ENCODE results near the gene CCDC78.

Gene CCDC78

DNA sequence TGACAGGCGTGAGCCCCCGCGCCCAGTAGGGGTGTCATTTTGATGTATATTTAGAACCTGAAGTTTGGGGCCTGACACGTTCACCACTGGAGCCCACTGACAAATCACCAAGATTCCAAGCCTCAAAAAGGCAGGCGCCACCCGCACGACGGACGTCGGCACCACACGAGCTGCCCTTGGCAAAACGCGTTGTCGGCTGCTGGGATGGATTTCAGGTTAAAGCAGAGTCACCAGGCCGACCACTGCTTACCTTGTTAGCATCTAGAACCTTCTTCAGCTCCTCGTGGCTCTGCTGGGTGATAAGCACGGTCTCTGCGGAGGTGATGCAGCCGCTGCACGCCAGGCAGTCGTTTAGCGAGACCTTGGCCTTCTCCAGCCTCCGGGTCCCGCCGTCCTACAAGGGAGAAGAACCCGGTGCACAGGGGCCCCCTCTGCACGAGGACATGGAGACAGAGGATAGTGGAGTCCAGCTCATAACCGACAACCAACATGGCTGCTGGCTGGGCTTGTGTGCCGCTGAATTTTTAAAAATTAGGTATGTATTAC, 10.8 kb upstream of the CCDC78 start:
- DNase-seq: no peak

DNA sequence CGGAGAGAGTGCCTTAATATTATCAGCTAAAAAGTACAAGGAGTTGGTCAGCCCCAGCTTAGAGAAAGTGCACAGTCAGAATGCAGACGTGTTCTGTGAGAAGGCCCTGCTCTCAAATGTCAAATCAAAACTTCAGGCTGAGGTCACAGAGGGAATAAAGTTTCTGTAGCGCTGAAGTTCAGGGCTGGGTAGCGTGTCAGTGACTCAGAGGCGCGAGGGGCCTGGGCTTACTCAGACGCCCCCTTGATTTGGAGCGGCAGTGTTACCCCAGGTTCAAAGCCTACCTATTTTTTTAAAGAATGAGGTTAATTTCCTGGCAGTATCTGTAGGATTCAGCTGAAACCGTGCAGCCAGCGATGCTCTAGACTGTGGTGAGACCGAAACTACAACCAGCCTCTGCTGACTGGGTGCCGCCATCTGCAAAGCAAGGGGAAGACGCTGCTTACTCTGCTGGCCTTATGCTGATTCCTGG, 9.8 kb upstream of the CCDC78 start:
- no peak for DNase-seq

DNA sequence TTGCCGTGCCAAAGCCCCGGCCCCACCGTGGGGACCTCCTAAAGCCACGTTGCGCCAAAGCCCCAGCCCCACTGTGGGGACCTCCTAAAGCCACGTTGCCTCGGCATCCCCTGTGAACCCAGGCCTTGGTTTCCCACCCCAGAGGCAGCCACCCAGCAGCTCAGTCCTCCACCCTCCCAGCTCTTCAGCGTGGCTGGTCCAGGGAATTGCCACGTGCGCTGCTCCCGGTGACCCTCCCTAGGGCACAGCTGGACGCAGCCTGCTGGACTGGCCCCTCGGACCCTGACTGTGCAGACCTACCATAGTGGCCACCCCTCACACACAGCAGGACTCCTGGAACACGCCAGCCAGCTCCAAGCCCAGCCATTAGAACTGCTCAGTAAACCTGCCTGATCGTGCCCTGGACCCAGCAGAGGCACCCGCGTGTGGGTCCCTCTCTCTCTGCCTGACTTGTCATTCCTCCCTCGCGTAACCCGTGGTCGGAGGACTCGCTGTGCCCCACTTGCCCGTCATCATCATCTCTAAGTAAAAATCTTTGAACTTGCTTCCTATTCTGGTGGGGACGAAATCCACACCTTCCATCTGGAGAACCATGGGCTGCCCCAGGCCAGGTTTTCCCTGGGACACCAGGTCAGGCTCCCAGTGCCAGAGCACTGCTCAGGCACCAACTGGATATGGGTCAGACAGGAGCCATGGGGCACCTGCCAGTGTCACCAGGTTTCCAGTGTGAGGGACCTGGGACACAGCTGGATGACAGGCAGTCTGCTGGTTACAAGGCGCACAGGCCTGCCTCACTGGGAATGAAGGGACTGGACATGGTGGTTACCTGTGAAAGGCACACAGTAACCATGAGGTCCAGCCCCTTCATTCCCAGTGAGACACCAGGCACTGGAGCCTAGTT, 9.0 kb upstream of the CCDC78 start:
- DNase-seq: no peak

DNA sequence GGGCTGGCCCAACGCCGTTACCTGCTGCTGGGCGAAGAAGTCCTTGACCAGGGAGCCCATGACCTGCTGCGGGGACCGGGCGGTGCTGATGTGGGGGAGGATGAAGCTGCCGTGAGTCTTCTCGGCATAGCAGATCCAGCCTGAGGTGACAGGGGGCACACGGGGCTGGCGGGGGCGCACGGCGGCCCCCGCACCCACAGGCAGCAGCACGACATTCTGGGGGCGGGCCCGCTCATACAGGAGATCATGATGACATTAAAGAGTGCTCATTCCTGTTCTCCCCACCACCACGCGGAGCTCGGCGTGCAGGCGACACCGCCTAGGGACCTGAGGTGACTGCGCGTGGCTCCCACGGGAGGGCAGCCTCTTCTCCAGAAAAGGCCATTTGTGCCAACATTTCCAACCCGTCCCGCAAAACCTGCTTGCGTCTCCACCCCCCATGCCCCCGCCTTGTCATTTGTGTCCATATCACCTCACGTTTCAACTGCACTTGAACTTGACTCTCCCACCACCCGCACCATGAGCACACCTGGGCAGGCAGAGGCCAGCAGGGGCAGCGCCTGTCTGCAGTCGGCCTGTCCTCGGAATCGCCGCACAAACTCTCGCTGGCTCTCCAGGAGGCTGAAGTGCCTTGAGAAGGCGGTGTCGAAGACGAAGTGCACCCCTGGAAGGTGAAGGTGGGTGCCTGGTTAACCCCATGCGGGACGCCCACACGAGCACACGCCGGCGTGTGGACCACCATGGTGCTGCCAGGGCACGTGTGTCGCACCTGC, 8.2 kb upstream of the CCDC78 start:
- DNase-seq: no peak

DNA sequence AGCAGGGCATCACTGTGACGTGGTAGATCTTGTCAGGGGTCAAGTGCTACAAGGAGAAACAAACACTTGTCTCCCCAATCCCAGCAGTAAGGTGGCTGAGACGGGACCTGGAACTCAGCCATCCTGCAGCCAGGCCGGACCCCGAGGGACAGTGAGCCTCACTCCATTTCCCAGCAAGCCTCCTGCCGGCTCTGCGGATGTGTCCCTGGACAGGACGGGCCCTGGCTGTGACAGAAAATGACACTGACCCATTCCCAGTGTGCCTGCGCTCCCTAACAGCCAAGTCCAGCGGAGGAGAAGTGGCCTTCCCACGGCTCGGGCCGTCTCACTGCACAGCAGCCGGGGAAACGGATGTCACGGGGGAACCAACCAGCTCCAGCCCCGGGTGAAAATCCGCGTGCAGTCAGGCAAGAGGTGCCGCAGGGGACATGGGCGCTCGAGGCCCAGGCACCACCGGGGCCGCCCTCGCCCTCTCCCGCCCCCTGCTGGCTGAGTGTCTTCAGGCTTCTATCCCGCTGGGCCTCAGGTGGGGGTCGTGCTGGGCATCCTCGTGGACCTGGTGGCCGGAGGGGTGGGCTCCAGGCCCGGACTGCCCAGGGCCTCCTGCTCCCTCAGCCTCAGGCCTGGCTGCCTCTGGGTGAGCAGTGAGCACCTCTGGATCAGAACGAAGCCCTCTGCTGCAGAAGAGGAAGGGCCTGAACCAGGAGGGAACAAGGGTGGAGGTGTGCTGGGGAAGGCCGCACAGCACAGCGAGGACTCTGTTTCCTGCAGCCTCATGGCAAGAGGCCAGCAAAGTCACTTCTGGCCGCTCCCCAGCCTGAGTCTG, 7.4 kb upstream of the CCDC78 start:
- DNase-seq: no peak

DNA sequence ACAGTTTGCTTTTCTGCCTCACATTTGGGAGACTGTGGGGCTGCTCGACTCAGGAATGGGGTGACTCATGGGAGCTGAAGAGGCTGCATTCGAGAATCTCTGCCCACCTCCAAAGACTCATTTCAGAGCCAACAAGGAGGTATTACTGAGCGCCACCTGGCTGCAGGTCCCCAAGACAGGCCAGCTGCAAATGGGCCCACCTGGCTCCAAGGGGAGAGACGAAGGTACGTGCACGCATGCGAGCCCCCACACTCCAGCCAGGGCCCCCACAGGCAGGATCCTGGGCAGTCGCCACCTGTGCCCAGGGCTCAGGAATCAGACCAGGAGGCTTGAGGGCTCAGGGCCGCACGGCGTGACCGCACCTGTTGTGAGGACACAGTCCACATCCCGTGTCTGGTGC, 6.7 kb upstream of the CCDC78 start:
- no peak for DNase-seq

DNA sequence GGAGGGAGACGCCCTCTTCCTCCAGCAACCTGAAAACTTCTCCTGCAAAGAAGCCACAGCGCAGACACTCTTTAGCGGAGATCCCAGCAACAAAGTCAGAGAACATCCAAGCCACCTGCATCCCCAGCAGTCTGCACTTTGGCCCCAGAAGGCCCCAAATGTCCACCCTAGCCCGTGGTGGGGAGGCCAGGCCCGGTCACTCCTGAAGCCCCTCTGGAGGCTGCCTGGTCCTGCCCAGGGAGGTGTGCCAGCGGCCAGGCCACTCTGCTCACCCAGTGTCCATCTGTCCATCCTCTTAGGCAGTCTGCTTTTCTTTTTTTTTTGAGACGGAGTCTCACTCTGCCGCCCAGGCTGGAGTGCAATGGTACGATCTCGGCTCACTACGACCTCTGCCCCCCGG, 6.1 kb upstream of the CCDC78 start:
- DNase-seq: no peak

DNA sequence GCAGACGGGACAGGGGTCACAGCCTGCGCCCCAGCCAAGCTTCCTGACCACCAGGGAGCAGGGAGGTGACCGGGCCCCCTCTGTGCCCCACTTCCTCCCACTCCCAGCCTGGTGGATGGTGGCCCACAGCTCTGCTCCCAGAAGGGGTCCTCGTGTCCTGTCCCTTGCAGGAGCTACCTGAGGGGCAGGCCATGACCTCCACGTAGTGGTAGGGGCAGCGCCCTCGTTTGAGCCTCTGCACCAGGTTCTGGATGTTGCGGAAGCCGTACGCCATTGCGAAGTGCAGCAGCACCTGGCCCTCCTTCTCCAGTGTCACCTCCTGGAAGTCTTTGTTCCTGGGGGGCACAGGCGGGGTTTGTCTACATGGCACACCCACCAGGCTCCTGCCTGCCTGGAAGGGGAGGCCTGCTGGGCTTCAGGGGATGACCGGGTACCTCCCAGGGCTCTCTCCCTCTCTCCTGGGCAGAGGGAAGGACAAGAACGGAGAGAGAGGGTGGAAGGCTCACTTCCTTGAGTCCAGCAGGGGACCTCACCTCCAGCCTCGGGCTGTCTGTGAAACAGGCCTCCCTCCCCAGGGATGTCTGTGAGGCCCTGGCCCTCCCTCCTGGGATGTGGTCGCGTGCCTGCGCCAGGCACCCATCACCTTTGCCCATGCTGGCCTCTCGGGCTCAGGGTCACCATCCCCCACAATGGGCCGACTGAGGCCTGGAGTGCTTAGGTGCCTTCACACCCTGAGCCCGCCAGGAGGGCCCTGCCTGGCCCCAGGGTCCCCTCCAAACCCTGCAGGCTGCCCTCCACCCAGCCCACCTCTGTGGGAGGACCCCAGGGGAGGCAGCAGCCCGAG, 4.6 kb upstream of the CCDC78 start:
- no peak for DNase-seq

DNA sequence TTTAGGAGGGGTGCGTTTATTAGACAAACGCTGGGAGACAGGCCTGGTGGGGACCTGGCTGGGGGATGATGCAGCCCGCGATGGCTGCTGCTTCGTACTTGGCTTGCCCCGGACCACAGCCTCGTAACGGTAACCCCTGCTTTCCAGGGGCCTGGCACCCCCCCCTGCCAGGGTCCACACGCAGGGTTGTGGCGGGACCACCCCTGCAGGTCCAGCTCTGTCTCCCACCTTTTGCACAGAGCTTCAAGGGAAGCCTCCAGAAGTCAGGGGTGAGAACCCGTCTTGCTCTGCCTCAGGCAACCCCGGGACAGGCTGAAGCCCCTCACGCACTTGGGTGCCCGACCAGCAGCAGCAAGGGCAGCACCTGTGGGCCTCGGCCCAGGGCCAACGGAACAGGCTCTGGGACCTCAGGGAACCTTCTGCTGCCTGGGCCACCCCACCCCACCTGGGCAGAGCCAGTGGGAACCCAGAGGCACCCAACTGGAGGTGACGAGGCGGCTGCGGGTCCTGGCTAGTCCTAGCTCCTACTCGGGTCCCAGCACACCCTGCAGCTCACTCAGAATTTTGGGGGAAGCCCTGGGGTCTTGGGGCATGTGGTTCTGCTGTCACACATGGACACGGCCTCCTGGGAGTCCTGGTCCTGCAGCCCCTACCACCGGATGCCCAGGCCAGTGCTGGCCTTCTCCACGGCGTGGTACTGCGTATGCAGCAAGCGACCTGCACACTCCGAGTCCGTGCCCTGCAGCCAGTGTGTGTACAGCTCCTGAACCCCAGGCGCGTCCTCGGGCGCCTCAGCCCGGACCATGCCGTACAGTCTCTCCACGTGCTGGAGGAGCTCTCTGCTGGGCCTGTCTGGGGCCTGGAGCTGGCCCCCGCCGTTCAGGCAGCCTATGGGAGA, 3.8 kb upstream of the CCDC78 start:
- DNase-seq: no peak

DNA sequence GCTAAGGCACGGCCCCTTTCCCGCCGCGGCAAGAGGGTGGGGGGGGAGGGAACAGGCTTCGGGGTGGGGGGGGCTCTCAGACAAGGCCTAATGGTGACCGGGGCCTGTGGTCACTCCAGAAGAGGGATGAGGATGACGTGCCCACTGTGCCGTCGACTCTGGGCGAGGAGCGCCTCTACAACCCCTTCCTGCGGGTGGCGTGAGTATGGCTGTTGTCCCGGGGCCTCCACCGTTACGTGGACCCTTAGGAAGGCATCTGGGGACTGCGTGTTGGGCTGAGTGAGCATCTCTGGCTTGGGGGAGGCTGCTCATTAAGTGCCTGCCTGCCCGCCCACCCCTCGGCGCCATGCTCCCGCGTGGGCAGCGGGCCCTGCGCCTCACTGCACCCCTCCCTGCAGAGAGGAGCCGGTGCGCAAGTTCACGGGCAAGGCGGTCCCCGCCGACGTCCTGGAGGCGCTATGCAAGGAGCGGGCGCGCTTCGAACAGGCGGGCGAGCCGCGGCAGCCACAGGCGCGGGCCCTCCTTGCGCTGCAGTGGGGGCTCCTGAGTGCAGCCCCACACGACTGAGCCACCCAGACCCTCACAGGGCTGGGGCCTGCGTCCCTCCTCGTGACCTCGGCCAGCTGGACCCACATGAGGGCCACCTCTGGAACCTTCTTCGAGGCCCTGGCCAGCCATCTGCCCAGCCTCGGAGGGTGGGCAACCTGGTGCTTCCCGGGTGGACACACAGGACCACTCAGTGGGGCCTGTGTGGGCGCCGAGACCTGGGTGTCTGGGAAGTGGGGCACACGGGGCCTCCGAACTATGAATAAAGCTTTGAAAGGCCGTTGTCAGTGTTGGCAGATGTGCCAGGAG, 2.9 kb upstream of the CCDC78 start:
- no peak for DNase-seq

DNA sequence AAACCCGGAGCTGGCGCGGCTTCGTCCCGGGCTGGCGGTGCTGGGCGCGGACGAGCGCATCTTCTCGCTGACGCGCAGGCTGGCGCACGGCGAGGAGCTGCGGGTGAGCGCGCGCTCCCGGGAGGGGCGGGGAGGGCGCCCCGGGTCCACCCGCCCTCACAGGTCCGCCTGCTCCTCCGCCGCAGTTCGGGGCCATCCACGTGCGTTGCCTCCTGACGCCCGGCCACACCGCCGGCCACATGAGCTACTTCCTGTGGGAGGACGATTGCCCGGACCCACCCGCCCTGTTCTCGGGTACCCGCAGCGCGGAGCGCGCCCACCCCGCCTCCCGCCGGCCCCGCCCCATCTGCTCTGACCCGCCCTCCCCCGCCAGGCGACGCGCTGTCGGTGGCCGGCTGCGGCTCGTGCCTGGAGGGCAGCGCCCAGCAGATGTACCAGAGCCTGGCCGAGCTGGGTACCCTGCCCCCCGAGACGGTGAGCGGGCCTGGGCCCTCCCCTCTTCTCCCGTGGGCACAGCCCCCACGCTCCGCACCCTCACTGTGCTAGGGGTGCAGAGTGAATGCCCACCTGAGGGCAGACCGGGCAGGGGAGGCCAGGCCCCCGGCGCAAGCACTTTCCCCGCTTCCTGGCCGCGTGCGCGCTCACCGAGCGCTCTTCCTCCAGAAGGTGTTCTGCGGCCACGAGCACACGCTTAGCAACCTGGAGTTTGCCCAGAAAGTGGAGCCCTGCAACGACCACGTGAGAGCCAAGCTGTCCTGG, 2.1 kb upstream of the CCDC78 start:
- no peak for DNase-seq

DNA sequence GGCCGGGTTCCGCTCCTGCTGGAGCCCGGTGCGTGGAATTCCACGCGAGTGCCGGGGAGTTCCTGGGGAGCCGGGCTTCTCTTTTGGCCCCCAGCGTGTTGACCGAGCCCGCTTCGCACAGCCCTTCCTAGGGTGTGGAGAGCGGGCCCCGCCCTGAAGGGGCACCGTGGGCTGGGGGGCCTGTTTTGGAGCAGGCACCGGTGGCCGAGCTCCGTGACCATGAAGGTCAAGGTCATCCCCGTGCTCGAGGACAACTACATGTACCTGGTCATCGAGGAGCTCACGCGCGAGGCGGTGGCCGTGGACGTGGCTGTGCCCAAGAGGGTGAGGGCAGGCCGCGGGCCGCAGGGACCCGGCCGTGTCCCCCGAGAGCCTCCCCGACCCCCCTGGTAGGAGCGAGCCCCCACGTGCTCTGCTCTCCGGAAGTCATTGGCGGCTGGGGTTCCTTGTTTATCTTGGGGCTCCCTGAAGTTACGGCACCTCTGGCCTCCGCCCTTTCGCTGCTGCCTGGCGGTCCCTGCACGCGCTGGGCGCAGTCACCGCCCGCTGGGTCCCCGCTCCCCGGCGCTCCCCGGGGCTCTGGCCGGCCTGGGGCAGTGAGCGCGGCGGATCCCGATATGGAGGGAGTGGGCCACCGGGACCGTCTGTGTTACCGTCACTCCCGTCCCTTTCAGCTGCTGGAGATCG, 1.2 kb upstream of the CCDC78 start:
- no peak for DNase-seq

DNA sequence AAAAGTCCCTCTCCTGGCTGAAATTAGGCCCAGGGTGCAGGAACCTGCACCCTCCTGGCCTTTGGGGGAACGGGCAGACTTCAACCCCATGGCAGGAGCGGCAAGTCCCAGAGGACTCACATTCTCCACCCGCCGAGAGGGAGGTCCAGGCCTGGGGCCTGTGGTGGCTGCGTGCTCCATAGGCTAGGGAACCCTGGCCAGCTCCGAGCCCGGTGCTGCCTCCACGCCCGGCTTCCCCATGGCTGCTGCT, 130 bp downstream of the CCDC78 start:
- DNase-seq: no peak

DNA sequence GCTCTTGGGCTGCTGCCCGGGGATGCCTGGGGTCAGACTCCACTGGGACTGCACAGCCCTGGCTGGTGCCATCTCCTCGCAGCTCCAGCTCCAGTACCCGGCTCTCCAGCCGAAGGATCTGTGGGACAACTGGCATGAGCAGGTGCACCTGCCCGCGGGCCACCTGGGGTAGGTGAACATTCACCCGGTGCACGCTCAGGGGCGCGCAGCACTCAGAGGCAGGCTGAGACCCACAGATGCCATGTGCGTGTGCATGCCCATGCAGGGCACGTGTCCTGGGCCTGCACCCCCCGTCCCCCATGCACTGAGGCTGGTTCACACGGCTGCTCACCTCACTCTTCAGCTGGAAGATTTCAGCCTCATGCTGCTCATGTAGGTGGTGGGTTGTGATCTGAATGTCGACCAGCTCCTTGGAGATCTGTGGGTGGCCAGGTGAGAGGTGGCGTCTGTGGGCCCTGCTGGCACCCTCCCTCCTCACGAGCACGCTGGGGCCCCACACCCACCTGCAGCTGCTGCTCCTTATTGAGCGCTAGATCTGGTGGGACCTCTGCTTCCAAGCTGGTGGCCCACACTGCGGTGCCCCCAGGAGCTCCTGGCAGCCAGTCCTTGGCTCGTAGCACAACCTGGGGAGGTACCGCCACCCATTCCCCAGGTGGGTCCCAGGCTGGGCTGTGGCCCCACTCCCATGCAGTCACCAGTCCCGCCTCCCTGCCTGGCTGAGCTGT, 618 bp downstream of the CCDC78 start:
- no peak for DNase-seq

DNA sequence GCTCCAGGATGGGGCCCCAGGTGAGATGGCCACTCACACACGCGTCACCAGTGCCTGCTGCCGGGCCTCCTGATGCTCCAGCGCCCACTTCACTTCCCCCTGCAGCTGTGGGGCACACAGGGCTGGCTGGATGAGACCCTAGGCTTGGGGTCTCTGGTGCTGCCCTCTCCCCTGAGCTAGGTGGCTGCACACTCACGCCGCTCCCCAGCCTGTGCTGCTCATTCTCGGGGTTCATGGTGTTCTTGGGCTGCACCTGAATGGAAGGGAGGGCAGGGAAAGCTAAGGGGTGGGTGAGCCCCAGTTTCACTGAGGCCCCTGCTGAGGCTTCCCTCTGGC, 1.2 kb downstream of the CCDC78 start:
- DNase-seq: no peak

DNA sequence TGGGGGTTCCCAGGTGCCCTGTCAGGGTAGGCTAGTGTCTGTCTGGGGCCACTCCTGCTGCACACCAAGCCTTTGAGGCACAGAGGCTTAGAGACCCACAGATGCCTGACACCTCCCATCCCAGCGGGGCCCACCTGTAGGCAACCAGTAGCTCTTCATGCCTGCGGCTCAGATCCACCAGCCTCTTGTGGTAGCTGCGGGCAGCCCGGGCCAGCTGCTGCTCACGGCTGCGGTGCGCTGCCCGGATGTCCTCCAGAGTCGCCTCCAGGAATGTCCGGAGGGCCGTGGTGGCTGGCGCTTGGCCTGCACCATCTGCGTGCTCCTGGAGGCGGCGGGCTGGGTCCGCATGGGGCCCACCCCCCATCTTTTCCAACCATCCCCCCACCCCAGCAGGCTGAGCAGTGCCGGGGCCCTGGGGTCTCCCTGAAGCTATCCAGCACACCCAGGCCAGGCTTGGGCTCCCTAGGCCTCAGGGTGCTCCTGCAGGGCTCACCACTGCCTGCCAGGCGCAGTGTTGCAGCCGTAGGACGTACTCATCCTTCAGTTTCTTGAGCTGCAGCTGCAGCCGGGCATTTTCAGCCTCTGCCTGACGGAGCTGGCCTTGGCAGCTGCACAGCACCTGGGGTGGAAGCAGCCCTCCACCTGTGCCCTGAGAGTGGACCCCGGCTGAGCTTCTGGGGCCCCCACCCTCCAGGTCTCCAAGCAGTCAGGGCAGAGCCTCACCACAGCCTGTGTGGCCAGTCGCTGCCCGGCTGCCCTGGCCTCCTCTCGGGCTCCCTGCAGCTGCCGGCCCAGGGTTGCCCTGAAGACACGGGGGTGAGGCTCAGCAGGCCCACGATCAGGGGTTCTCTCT, 1.8 kb downstream of the CCDC78 start:
- no peak for DNase-seq

DNA sequence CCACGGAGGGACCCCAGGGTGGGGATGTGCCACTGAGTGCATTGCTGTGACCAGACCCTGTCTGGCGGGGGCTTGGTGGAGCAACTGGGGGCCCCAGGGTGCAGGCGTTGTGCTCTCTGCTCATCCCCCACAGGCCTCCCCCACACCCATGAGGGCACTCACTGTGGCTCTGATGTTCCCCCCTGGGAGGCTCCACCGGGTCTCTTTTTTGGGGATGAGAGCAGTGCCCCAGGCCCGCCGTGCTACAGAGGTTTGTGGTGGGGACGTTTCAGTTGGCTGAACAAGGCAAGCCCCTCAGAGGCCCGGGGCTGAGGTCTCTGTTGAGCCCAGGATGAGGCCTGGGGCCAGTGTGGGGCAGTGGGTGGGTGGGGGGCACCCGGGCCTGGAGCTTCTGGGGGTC, 2.5 kb downstream of the CCDC78 start:
- no peak for DNase-seq
